NCI-H187 (cell line): ENCODE results near the gene TM4SF18.
"Not testable (repeated sequence)": the region's sequence is repeated elsewhere in the genome, so short reads cannot be mapped to it uniquely, and the experiment has no call there.

Source experiments
- DNase-seq, 2 experiments: peaks; one replicate each; lab custom pipeline; 2025; lab: John Stamatoyannopoulos, UW

Gene TM4SF18

GRCh38 chr3:149368201-149368673, 34.8 kb upstream of the TM4SF18 start:
- DNase-seq, result no peak

- DNase-seq, result no peak
Observed at GRCh38 chr3:149366941-149367840, 33.8 kb upstream of the TM4SF18 start.

- DNase-seq, result no peak
Observed at GRCh38 chr3:149366031-149366430, 32.6 kb upstream of the TM4SF18 start.

GRCh38 chr3:149364624-149365023, 31.2 kb upstream of the TM4SF18 start:
- DNase-seq, result no peak

- no peak for DNase-seq
Observed at GRCh38 chr3:149363053-149363452, 29.6 kb upstream of the TM4SF18 start.

- DNase-seq, result no peak
Observed at GRCh38 chr3:149362366-149362765, 28.9 kb upstream of the TM4SF18 start.

GRCh38 chr3:149356630-149357029, 23.2 kb upstream of the TM4SF18 start:
- no peak for DNase-seq

- no peak for DNase-seq
Observed at GRCh38 chr3:149356044-149356592, 22.7 kb upstream of the TM4SF18 start.

GRCh38 chr3:149353581-149354184, 20.2 kb upstream of the TM4SF18 start:
- no peak for DNase-seq

GRCh38 chr3:149352556-149352955, 19.1 kb upstream of the TM4SF18 start:
- peak in 1 of 2 experiments; percentile 15 for DNase-seq

GRCh38 chr3:149343951-149344350, 10.5 kb upstream of the TM4SF18 start:
- DNase-seq, result no peak

GRCh38 chr3:149342413-149343380, 9.3 kb upstream of the TM4SF18 start:
- DNase-seq, result no peak

GRCh38 chr3:149340310-149340933, 7.0 kb upstream of the TM4SF18 start:
- DNase-seq, result peak in 1 of 2 experiments; percentile 10

- DNase-seq, result no peak
Observed at GRCh38 chr3:149339931-149340309, 6.5 kb upstream of the TM4SF18 start.

GRCh38 chr3:149337486-149337885, 4.0 kb upstream of the TM4SF18 start:
- not testable (repeated sequence) for DNase-seq

GRCh38 chr3:149336925-149337324, 3.5 kb upstream of the TM4SF18 start:
- no peak for DNase-seq

GRCh38 chr3:149332771-149333170, 665 bp downstream of the TM4SF18 start:
- DNase-seq, result no peak

GRCh38 chr3:149332227-149332765, 1.1 kb downstream of the TM4SF18 start:
- no peak for DNase-seq

GRCh38 chr3:149331396-149331795, 2.0 kb downstream of the TM4SF18 start:
- DNase-seq, result no peak

- peak; percentile 11 to 16 for DNase-seq
Observed at GRCh38 chr3:149330609-149331331, 2.7 kb downstream of the TM4SF18 start.
